Stimulated activated CD4-positive, alpha-beta T cell treated with anti-CD3 and anti-CD28 coated beads, Interleukin-12 subunit alpha, Interleukin-12 subunit beta, amount 100 ng/mL, for 4 hours (primary cell): ENCODE measurements around the gene SMOC2.

Experiments
- DNase-seq: peaks from one replicate; pipeline ENCODE4 v3.0.0-alpha.2; 2020

SMOC2 gene

GRCh38 chr6:168578036-168578435 is 137.1 kb downstream of the SMOC2 start:
- DNase-seq: no peak

GRCh38 chr6:168581236-168581635 is 140.3 kb downstream of the SMOC2 start:
- DNase-seq: no peak

GRCh38 chr6:168581706-168582105 is 140.7 kb downstream of the SMOC2 start:
- no peak for DNase-seq

GRCh38 chr6:168582571-168582981 is 141.6 kb downstream of the SMOC2 start:
- DNase-seq: no peak

GRCh38 chr6:168583126-168583525 is 142.1 kb downstream of the SMOC2 start:
- DNase-seq: no peak

GRCh38 chr6:168583821-168584220 is 142.8 kb downstream of the SMOC2 start:
- DNase-seq: no peak

GRCh38 chr6:168584249-168584648 is 143.3 kb downstream of the SMOC2 start:
- no peak for DNase-seq

GRCh38 chr6:168584671-168585070 is 143.7 kb downstream of the SMOC2 start:
- no peak for DNase-seq

GRCh38 chr6:168585441-168585840 is 144.5 kb downstream of the SMOC2 start:
- DNase-seq: no peak

GRCh38 chr6:168589275-168589674 is 148.3 kb downstream of the SMOC2 start:
- no peak for DNase-seq

- no peak for DNase-seq
These were observed 149.4 kb downstream of the SMOC2 start for GRCh38 chr6:168590406-168590805.

GRCh38 chr6:168596344-168596743 is 155.4 kb downstream of the SMOC2 start:
- no peak for DNase-seq

GRCh38 chr6:168597471-168597875 is 156.5 kb downstream of the SMOC2 start:
- no peak for DNase-seq

- no peak for DNase-seq
These were observed 157.5 kb downstream of the SMOC2 start for GRCh38 chr6:168598251-168599117.

- no peak for DNase-seq
These were observed 158.1 kb downstream of the SMOC2 start for GRCh38 chr6:168599118-168599494.

GRCh38 chr6:168599769-168600330 is 158.9 kb downstream of the SMOC2 start:
- DNase-seq: no peak

GRCh38 chr6:168600381-168600780 is 159.4 kb downstream of the SMOC2 start:
- DNase-seq: no peak

- DNase-seq: no peak
These were observed 160.1 kb downstream of the SMOC2 start for GRCh38 chr6:168601111-168601510.

- DNase-seq: no peak
These were observed 160.6 kb downstream of the SMOC2 start for GRCh38 chr6:168601546-168601945.

GRCh38 chr6:168602576-168602975 is 161.6 kb downstream of the SMOC2 start:
- no peak for DNase-seq

GRCh38 chr6:168603234-168603633 is 162.2 kb downstream of the SMOC2 start:
- no peak for DNase-seq

- no peak for DNase-seq
These were observed 165.0 kb downstream of the SMOC2 start for GRCh38 chr6:168605964-168606363.

- no peak for DNase-seq
These were observed 165.7 kb downstream of the SMOC2 start for GRCh38 chr6:168606722-168607121.

- no peak for DNase-seq
These were observed 166.5 kb downstream of the SMOC2 start for GRCh38 chr6:168607272-168608112.
